GM21737 (cell line): ENCODE measurements around the gene ROMO1.
"Not testable (repeated sequence)": the region's sequence is repeated elsewhere in the genome, so short reads cannot be mapped to it uniquely, and the experiment has no call there.

Experiments used
- ATAC-seq: cut with Tn5 transposase; IDR thresholded peaks from one replicate; pipeline ENCODE4 v1.9.1; 2021; ENCODE audit warnings: mild to moderate bottlenecking, moderate library complexity; ENCODE audit not compliant: unreplicated experiment

ROMO1 gene

DNA sequence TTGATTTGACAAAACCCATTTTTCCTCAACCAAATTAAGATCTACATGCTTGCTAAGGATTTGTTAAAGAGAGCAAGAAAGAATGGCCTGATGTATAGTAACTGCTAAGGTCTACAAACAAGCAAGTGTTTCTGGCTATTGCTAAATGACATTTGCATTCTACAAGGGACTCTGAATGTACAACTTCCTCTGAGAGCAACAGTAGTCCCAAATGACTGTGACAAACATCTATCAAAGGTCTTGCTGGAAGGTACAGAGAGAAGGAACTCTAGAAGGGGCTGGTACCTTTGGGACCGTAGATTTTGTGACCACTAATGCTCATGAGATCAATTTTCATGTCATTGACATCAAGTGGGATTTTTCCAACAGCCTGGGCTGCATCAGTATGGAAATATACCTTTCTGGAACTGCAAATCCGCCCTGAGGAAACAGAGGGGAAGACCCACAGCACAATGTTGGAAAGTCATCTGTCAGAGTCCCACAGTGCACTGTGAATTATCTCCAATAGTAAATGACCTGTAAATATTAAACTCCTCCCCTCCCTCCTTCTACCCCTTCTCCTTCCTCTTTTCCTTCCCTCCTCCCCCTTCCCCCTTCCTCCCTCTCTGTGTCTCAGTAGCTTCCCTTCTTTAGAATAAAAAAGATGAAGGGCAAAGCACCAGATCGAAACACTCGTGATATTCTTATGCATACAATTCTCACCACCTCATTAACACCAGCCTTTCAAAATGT is 18.6 kb upstream of the ROMO1 start:
- ATAC-seq, result no peak

- no peak for ATAC-seq
Observed at GRCh38 chr20:35681960-35682359, 17.2 kb upstream of the ROMO1 start.

DNA sequence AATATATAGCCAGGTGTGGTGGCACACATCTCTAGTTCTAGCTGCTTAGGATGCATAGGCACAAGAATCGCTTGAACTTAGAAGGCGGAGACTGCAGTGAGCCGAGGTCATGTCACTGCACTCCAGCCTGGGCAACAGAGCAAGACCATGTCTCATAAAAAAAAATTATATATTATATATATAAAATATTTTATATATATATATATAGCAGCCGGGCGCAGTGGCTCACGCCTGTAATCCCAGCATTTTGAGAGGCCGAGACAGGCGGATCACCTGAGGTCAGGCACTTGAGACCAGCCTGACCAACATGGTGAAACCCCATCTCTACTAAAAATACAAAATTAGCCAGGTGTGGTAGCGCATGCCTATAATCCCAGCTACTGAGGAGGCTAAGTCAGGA is 13.8 kb upstream of the ROMO1 start:
- not testable (repeated sequence) for ATAC-seq

DNA sequence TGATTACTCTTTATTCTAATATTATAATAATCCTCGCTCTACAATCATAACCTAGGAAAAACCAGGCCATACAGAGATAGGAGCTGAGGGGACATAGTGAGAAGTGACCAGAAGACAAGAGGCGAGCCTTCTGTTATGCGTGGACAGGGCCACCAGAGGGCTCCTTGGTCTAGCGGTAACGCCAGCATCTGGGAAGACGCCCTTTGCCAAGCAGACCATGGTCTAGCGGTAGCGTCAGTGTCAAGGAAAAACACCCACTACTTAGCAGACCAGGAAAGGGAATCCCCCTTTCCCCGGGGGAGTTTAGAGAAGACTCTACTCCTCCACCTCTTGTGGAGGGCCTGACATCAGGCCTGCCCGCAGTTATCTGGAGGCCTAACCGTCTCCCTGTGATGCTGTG is 12.3 kb upstream of the ROMO1 start:
- not testable (repeated sequence) for ATAC-seq

- ATAC-seq, result no peak
Observed at GRCh38 chr20:35690265-35690664, 8.9 kb upstream of the ROMO1 start.

DNA sequence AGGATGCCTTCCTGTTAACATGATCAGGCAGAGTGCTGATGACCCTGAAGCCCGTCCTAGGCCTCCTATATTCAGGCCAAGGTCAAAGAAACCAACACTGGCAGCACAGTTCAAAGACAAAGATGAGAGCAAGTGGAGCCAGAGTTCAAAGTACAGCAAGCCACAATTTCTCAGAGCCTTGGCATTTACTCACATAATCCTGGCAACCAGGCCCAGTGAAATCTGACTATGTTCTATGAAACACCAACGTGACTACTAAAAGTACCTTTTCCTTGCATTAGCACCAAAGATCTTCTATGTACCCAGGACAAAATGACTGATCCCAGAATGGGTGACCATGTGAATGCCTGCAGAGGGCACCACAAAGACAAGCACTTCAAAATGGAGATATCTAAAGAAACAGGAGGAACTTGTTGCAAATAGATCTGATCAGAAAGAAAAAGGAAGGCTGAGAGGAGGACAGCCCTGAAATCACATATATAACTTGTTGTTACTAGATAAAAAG is 3.9 kb upstream of the ROMO1 start:
- ATAC-seq, result no peak

DNA sequence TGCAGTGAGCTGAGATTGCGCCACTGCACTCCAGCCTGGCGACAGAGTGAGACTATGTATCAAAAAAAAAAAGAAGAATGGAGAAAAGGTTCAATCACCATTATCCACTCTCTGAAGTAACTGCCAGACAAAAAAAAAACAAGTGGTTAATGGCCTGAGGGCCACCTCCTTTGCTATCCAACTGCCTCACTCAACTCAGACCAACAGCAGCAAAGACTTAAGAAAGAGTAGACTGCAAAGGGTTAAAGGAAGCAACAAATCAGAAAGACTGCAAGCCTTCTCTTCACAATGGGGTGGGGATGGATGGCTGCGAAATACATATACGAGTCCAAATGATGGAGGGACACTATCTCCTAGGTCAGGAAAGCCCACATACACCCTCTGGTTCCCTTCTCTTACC is 3.2 kb upstream of the ROMO1 start:
- no peak for ATAC-seq

GRCh38 chr20:35697696-35698297 is 1.4 kb upstream of the ROMO1 start:
- no peak for ATAC-seq

DNA sequence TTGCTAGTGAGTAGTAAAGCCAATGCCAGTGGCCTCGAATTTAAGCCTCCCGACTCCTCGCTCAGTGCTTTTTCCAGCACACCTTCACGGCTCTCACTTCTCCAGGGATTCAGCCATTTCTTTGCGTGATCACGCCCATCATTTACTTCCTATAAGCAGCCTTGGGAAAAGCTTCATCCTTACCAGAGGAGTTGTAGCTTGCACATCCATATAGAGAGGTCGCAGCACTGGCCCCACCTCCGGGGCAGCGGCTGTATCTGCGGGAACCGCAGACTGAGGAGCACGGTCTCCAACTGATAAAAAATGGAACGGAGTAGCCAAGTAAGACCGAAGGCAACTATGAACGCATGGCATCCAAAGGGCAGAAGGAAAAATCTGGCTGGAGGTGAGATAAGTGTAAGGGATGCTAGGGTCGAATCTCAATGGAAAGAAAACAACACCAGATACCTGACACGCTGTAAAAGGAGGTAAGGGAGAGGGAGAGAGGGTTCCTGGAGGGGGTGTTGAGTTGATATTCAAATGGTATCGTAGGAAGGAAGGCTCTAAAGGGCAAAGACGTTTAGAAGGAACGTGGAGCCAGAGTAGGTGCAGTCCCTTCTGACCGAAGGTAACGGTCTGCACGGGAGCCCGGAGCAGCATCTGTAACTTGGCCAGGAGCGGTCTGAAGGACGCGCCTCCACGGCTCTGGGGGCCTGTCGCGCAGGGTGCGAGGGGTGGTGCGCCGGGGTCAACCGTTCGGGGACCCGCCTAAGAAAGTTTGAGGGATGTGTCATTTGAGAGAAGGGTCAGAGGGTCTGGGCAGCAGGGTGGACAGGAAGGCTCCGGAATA is 693 bp upstream of the ROMO1 start:
- peak; percentile 17 for ATAC-seq

DNA sequence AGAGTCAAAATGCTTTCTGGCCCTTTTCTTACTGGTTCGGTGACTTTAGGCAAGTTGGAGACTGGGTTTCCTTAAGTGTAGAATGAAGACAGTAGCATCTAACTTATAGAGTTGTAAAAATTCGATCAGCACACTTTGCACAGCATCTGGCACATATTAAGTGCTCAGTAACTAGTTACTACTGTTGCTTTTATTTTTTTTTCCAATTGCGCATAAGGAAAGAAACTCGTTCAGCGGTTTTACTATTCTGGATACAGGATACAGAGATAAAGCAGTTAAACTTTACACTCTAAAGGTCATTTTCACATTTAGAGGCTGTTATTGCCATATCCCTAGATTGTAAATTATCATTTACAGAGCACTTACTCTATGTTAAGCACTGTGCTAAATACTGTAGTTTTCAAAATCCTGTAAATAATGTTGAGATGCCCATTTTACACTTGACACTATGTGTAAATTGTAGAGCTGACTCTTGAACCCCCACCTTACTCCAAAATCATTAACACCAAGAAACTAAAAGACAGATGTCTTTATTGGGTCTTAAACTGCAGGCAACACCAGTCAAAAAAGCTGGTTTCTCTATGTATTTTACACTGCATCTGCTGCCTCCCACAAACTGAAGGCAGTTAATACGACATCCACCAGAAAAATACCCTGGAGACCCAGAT is 886 bp downstream of the ROMO1 start:
- no peak for ATAC-seq

GRCh38 chr20:35700625-35701148 is 1.5 kb downstream of the ROMO1 start:
- ATAC-seq, result no peak

GRCh38 chr20:35702051-35702823 is 3.0 kb downstream of the ROMO1 start:
- no peak for ATAC-seq

DNA sequence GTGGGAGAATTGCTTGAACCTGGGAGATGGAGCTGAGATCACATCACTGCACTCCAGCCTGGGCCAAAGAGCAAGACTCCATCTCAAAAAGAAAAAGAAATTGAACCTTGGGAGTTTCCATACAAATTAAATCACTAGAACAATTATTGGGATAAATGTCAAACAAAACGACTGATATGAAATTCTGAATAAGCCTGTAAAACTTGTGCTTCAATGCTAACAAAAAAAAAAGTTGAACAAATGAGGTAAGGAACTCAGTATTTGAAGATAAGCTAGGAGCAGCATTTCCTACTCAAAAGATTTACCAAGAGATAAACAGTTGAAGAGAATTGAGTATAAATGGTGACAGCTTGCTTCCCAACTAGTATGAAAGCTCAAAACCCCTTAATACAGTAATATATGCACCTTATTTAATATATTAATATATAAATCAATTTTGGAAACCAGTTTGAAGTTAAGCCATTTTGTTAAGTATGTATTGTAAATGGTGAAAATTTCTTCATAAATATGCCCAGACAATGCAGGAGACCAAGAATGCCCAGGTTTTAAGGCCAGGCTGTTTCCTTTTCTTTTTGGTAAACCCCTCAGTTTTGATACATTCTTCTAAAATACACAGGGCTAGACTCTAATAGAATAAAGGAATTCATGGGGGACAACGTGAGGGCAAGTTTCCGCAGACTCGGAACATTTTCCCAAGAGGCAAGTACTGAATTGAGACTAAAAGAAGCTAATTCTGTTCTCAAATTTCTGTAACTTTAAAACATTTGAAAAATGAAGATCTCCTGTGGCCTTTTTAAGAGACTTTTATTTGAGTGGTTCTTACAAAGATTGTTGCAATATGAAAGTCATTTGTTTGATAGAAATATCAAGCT is 3.9 kb downstream of the ROMO1 start:
- no peak for ATAC-seq

GRCh38 chr20:35704514-35705261 is 5.5 kb downstream of the ROMO1 start:
- ATAC-seq, result no peak

DNA sequence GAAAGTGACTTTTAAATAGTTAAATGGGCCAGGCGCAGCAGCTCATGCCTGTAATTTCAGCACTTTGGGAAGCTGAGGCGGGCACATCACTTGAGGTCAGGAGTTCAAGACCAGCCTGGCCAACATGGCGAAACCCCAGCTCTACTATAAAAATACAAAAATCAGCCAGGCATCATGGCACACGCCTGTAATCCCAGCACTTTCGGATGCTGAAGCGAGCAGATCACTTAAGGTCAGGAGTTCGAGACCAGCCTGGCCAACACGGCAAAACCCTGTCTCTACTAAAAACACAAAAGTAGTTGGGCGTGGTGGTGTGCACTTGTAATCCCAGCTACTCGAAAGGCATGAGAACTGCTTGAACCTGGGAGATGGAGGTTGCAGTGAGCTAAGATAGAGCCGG is 6.7 kb downstream of the ROMO1 start:
- ATAC-seq, result not testable (repeated sequence)

- ATAC-seq, result not testable (repeated sequence)
Observed at GRCh38 chr20:35706591-35707529, 7.7 kb downstream of the ROMO1 start.

DNA sequence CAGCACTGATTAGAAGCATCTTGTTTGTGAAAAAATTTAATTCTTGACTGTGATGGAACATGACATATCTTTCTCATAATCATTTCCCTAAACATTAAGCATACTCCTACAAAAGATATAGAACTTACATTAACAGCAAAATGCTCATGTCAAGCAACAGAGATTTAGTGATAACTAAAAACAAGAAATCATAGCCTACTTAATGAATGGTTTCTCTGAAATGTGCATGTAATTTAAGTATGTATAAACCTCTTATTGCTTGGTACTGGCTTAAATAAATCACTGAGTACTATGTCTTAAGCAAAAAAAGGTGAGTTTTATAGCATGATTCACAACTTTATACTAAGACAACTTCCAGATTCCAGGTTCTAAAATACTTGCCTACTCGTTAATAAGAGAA is 9.3 kb downstream of the ROMO1 start:
- no peak for ATAC-seq
